ENCODE measurements around the gene CFAP157. TPM values are rescaled to one million over a fixed set of nuclear protein-coding genes. Genes with fewer than 3 reads are reported as not detected.
A peak's percentile ranks its signal among the peaks of the same experiment; 100 is the strongest.

CFAP157 gene
- total and polyA plus RNA-seq, 9 donors = 0.22 to 99.0 (median 3.5) TPM

DNA sequence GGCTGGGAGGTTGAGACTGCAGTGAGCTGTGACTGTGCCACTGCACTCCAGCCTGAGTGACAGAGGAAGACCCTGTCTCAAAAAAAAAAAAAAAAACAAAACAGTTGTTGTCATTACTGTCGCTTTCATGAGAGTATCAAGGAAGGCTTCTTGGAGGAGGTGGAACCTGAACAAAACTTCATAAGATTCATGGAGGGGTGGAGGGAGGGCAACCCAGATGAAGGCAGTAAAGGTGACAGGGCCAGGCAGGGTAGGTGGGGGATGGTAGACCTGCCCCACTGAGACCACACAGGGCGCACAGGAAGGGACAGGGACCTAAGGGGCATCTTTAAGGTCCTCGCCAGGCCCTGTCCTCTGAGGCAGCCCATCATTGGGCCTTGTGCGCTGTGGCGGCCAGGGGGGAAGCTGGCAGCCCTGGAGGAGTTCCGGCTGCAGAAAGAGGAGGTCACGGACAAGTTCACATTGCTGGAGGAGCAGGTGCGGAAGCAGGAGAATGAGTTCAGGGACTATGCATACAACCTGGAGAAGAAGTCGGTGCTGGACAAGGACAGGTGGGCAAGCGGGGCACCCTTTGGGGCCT lies 3.5 kb downstream of the CFAP157 start:
- intact Hi-C loops (cut with DNase I) = no loop called here

DNA sequence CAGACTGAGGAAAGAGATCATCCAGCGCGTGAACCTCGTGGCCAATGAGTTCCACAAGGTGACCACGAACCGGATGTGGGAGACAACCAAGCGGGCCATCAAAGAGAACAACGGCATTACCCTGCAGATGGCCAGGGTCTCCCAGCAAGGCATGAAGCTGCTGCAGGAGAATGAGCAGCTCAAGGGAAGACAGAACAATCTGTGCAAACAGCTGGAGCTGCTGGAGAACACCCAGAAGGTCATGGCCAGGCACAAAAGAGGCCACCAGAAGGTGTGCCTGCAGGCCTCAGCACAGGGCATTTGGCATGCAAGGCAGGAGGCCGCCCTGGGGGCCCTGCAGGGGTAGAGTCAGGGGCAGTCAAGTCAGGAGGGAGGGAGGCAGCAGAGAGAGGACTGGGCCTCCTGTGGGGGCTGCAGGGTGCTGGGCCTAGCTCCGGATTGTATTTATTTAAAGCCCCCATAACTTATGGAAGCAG lies 4.5 kb downstream of the CFAP157 start:
- peak in 2 of 5 donors; percentile 68 to 81 for DNase-seq
- Histone ChIP-seq H3K4me3 (no peak overlapping the region), H3K36me3 (no peaks in the 10 kb centered on the region), H3K9me3 (no peaks in the 10 kb centered on the region), H3K4me1 (ENCODE audit: insufficient read depth) (peaks cover 6% of the 10 kb centered on the region), H3K27ac (no peak overlapping the region), H3K27me3 (no peaks in the 10 kb centered on the region)
- no peak for TF ChIP-seq POLR2A (IDR thresholded peaks at IDR 0.05)
- TF ChIP-seq, protein P1, sequence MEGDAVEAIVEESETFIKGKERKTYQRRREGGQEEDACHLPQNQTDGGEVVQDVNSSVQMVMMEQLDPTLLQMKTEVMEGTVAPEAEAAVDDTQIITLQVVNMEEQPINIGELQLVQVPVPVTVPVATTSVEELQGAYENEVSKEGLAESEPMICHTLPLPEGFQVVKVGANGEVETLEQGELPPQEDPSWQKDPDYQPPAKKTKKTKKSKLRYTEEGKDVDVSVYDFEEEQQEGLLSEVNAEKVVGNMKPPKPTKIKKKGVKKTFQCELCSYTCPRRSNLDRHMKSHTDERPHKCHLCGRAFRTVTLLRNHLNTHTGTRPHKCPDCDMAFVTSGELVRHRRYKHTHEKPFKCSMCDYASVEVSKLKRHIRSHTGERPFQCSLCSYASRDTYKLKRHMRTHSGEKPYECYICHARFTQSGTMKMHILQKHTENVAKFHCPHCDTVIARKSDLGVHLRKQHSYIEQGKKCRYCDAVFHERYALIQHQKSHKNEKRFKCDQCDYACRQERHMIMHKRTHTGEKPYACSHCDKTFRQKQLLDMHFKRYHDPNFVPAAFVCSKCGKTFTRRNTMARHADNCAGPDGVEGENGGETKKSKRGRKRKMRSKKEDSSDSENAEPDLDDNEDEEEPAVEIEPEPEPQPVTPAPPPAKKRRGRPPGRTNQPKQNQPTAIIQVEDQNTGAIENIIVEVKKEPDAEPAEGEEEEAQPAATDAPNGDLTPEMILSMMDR (IDR thresholded peaks at IDR 0.05) = no peak
- TF ChIP-seq EP300 (IDR thresholded peaks at IDR 0.05) = no peak
- WGBS, 3 donors = 28 to 50% (median 32%) methylated on average over 9 of the region's 9 CpGs
- intact Hi-C loops (cut with DNase I) = no loop called here

More for the DNA sequence above, 3.5 kb downstream of the CFAP157 start:
- Histone ChIP-seq H3K27ac (no peak overlapping the region), H3K4me3 (no peak overlapping the region), H3K36me3 (no peaks in the 10 kb centered on the region), H3K27me3 (no peaks in the 10 kb centered on the region), H3K4me1 (ENCODE audit: insufficient read depth) (peaks cover 2% of the 10 kb centered on the region), H3K9me3 (no peaks in the 10 kb centered on the region)
- WGBS, 3 donors = 91 to 92% (median 92%) methylated on average over 10 of the region's 10 CpGs
- DNase-seq = no peak
- TF ChIP-seq EP300 (IDR thresholded peaks at IDR 0.05) = no peak

DNA sequence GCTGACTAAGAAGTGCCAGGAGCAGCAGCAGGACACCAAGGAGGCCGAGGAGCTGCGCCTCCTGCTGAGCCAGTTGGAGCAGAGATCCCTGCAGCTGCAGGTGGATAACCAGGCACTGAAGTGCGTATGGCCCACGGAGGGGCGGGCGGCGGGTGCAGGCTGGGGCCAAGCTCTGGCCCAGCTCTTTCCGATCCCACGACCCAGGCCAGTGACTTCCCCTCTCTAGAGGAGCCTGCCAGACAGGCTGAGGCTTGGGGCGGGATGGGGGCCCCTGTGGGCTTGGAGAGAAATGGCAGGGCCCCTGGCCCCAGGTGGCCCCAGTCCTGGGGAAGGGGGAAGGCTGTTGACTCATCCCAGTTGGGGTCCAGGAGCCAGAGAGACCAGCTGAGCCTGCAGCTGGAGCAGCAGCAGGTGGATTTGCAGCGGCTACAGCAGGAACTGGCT lies 5.1 kb downstream of the CFAP157 start:
- Histone ChIP-seq H3K4me1 (ENCODE audit: insufficient read depth) (peaks cover 8% of the 10 kb centered on the region), H3K9me3 (no peaks in the 10 kb centered on the region), H3K36me3 (no peaks in the 10 kb centered on the region), H3K27ac (no peak overlapping the region), H3K27me3 (no peaks in the 10 kb centered on the region), H3K4me3 (no peak overlapping the region)
- no peak for DNase-seq
- intact Hi-C loops (cut with DNase I) = no loop called here
- TF ChIP-seq, protein P1 (IDR thresholded peaks at IDR 0.05) = no peak
- TF ChIP-seq EP300 (IDR thresholded peaks at IDR 0.05) (no peak), POLR2A (IDR thresholded peaks at IDR 0.05) (no peak)
- 76 to 84% (median 78%) methylated on average over 10 to 11 of the region's 11 CpGs for WGBS, 3 donors

DNA sequence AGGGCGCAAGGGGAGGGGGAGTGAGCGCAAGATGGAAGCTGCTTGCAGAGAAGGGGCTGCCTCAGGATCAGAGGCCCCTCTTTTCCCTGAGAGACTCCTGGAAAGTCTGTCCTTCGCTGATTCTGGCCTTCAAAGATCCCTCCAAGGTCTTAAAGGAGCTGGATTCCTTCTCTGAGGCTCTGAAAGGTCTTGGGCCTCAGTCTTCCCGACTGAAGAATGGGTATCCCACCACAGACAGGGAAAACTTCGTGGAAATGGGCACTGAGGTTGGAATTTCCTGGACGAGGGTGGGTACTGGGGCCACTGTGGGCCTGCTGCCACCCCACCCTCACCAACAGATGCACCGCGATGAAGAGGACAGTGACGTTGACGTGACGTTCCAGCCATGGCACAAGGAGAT lies 5.6 kb downstream of the CFAP157 start:
- no peak for DNase-seq
- Histone ChIP-seq H3K27me3 (no peaks in the 10 kb centered on the region), H3K27ac (no peak overlapping the region), H3K9me3 (no peaks in the 10 kb centered on the region), H3K4me3 (no peak overlapping the region), H3K36me3 (no peaks in the 10 kb centered on the region), H3K4me1 (ENCODE audit: insufficient read depth) (peaks cover 8% of the 10 kb centered on the region)
- 91 to 93% (median 92%) methylated on average over 11 of the region's 11 CpGs for WGBS, 3 donors
- intact Hi-C loops (cut with DNase I) = no loop called here
- no peak for TF ChIP-seq EP300 (IDR thresholded peaks at IDR 0.05)
- TF ChIP-seq POLR2A (IDR thresholded peaks at IDR 0.05) = no peak
- TF ChIP-seq, protein P1 (IDR thresholded peaks at IDR 0.05) = no peak

DNA sequence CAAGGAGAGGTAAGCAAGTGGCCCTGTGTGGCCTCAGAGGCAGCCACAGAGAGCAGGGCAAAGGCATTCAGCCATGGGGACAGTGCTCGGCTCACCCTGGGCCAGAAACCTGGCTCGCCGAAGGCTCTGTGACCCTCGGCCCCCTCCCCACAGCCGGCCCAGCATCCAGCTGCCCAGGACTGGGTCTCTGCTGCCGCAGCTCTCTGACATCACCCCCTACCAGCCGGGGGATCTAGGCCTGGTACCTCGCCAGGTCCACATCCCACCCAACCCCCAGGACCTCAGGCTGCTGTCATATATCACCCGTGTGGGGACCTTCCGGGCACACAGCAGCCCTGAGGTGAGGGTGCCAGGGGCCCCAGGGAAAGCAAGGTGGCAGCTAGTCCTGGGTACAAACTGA lies 6.1 kb downstream of the CFAP157 start:
- WGBS, 3 donors = 89 to 92% (median 91%) methylated on average over 9 to 10 of the region's 10 CpGs
- H3K36me3 ChIP-seq = no peaks in the 10 kb centered on the region
- no peaks in the 10 kb centered on the region for H3K27me3 ChIP-seq
- no peak for TF ChIP-seq POLR2A (IDR thresholded peaks at IDR 0.05)
- no peak for TF ChIP-seq EP300 (IDR thresholded peaks at IDR 0.05)
- TF ChIP-seq, protein P1 (IDR thresholded peaks at IDR 0.05) = no peak
- no peak overlapping the region for H3K27ac ChIP-seq
- H3K4me3 ChIP-seq = no peak overlapping the region
- H3K4me1 ChIP-seq (ENCODE audit: insufficient read depth) = peaks cover 8% of the 10 kb centered on the region
- DNase-seq = no peak
- no peaks in the 10 kb centered on the region for H3K9me3 ChIP-seq
- intact Hi-C loops (cut with DNase I) = no loop called here
